VCaP (cell line): ENCODE measurements around the gene SERPINE2.

Experiments used
- H3K27ac ChIP-seq: fragments of 450-650 bp; 2 replicates; pipeline ENCODE4 v1.5.1; 2017
- TF ChIP-seq, protein P1 (sequence below): fragments of 450-650 bp; conservative IDR thresholded peaks from 2 replicates; pipeline ENCODE4 v1.5.1; 2017; ENCODE audit warnings: mild to moderate bottlenecking, moderate library complexity

The SERPINE2 gene

DNA sequence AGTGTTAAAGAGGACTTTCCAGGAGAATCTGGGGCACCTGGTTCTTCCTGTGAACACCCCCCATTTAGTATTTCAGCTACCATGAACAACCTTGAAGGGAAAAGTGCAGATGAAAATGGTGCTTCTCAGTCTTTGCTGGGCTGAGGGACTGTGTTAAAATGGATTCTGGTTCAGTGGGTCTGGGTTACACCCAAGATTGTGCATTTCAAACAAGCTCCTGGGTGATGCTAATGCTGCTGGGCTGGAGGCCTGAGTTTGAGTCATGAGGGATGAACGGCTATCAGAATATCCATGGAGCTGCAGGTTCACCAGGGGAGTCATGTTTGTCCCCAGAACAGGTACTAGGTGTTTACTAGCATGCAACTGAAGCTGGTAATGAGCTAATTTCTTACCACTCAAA is 57.8 kb downstream of the SERPINE2 start:
- H3K27ac ChIP-seq: peak overlapping the region; percentile 61
- TF ChIP-seq, protein P1, sequence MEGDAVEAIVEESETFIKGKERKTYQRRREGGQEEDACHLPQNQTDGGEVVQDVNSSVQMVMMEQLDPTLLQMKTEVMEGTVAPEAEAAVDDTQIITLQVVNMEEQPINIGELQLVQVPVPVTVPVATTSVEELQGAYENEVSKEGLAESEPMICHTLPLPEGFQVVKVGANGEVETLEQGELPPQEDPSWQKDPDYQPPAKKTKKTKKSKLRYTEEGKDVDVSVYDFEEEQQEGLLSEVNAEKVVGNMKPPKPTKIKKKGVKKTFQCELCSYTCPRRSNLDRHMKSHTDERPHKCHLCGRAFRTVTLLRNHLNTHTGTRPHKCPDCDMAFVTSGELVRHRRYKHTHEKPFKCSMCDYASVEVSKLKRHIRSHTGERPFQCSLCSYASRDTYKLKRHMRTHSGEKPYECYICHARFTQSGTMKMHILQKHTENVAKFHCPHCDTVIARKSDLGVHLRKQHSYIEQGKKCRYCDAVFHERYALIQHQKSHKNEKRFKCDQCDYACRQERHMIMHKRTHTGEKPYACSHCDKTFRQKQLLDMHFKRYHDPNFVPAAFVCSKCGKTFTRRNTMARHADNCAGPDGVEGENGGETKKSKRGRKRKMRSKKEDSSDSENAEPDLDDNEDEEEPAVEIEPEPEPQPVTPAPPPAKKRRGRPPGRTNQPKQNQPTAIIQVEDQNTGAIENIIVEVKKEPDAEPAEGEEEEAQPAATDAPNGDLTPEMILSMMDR: no peak

DNA sequence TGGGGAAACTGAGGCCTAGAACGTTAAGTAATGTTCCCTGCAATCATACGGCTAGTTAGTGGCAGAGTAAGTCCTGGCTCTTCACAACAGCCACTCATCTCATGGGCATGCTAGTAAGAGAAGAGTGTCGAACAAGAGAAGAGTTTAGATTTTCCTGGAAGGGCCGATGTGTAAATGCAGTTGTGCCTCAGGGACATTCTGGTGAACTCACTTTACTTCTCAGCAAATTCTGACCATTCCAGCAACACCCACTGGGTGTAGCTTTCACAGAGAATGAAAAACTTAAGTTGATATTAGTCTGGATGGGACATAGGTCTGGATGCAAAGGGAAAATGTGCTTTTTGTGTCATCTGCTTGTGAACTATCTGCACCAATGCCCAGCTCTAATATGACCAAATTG is 58.3 kb downstream of the SERPINE2 start:
- TF ChIP-seq, protein P1: no peak
- H3K27ac ChIP-seq: peak overlapping the region; percentile 61

DNA sequence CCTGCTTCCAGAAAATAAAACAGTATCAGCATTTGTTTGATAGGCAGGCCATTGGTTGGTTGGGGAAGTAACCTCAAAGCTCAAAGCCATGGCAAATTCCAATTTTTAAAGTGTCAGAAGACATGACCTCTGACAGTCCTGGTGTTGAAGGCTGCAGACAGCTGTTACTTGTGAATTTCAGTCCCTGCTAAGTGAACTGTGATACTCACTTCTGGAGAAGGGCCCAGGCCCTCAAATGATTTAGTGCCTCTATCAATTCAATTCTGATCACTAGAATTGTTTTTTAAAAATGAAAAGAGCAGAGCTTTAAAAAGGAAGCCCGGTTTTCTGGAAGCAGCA is 58.7 kb downstream of the SERPINE2 start:
- TF ChIP-seq, protein P1: no peak
- peak overlapping the region; percentile 61; the same call in 1 of the 2 replicates for H3K27ac ChIP-seq

DNA sequence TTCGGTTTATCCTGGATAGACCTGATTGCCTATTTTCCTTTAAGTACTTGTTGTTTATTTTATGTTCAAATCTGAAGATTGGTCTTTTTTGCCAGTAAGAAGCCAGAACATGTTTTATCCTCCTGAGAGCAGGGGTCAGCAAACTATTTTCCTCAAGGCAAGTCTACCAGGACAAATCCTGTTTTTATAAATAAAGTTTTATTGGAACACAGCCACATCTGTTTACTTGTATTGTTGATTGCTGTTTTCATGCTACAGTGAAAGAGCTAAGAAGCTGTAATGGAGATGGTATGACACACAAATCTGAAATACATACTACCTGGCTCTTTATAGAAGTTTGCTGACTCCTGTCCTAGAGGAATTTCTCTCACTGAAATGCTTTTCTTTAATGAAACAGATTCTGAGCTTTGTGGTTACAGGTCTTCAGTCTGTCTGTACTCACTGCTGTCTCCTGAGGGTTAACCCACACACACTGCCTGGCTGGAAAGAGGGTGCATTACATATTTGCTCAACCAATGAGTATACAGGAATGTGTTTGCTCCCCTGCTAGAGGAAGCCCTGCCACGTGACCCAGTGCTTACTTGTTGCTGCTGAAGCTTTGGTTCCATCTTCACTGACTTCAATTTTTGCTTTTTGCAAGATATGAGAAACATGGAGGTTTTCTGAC is 59.2 kb downstream of the SERPINE2 start:
- TF ChIP-seq, protein P1: no peak
- H3K27ac ChIP-seq: peak overlapping the region; percentile 61; the same call in 1 of the 2 replicates

DNA sequence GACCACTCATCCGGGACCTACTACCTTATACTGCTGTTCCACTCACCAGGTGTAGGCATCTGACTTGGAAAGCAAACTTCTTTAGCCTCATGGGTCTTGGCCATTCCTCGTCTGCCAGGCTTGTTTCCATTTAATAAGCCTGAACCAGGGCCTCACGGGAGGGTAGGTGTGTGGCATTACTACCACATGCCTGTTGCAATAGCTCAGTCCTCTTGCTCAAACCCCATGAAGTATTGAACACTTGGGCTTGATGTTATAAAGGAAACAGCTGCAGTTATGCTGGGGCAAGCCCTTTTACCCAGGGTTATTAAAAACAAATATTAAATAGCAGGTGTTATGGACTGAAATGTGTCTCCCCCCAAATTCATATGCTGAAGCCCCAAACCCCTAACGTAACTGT is 60.6 kb downstream of the SERPINE2 start:
- no peak overlapping the region for H3K27ac ChIP-seq
- TF ChIP-seq, protein P1: no peak

DNA sequence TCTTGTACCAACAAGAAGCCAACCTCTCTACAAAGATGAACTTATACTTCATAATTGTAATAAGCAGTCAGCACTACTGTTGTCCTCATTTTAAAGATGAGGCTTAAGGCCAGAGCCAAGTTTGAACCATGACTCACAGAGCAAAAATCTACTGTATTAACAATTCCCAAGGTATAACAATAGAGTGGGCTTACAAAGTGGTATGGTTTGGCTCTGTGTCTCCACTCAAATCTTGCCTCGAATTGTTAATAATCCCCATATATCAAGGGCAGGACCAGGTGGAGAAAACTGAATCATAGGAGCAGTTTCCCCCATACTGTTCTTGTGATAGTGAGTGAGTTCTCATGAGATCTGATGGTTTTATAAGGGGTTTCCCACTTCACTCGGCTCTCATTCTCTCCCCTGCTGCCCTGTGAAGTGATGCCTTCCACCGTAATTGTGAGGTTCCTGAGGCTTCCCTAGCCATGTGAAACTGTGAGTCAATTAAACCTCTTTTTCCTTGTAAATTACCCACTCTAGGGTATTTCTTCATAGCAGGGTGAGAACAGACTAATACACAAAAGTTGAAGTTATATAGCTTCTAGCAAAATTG is 62.4 kb downstream of the SERPINE2 start:
- H3K27ac ChIP-seq: no peak overlapping the region

DNA sequence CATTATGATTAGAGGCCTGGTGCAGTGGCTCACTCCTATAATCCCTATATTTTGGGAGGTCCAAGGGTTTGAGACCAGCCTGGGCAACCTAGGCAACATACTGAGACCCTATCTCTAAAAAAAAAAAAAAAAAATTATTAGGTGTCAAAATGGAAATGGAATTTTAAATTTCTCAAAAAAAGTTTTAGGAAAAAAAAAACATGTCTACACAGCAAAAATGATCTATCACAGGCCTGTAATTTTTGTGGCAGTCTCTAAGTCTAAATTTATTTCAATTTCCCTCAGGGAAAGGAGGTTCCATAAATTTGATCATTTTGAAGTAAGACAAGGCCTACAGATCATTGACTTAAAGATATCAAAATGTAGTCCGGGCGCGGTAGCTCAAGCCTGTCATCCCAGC is 65.5 kb downstream of the SERPINE2 start:
- TF ChIP-seq, protein P1: no peak
- no peak overlapping the region for H3K27ac ChIP-seq

More for the DNA sequence above, 62.4 kb downstream of the SERPINE2 start:
- TF ChIP-seq, protein P1: no peak
